ENCODE data around the gene ERGIC3.

The ERGIC3 gene

DNA sequence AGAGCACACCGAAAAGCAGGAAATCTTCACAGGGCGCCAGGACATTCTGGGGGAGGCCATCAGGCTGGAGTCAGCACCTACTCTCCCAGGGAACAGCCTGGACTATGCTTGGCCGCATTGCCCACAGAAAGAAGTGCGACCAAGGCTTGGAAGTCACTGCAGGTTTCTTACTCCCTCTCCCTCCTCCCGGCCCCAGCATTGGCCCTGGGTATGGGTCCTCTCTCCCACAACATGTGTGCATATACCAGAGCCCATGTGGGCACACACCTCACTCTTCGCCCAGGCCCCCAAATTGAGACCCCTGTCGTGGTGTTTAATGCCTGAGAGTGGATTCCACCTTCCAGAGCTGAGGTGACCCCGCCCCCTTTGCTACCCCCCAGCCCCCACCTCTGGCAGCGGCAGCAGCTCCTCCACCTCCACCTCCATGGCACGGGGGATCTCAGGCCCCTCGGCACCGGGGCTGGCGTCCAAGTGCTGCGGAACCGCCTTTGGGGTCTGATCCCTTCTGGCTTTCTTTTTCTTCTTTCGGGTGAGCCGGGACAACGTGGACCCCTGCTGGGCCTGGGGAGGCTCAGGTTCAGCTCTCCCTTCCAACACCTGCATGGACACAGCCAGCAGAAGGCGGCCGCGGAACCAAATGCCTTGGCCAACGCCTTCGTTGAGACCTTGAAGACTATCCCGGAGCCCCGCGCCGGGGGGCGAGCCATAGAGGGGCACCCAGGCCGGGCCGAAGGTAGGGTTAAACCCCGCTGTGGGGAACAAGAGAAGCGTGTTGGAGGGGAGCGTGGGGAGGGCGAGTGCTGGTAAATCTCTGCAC, 58.5 kb downstream of the ERGIC3 start:
- Mint-ChIP-seq H3K9me3 (no peaks in the 10 kb centered on the region), H3K4me1 (peaks cover 14% of the 10 kb centered on the region), H3K27me3 (ENCODE audit: low read depth, poor library complexity) (peaks cover 86% of the 10 kb centered on the region), H3K27ac (no peak overlapping the region), H3K4me3 (peak overlapping the region; percentile 81), H3K36me3 (ENCODE audit: low read depth) (peaks cover 8% of the 10 kb centered on the region)
- peak; percentile 31 for DNase-seq
- no peak for TF ChIP-seq CTCF (IDR thresholded peaks at IDR 0.05)

GRCh38 chr20:35600993-35601973, 59.4 kb downstream of the ERGIC3 start:
- Mint-ChIP-seq H3K36me3 (ENCODE audit: low read depth) (peaks cover 8% of the 10 kb centered on the region), H3K9me3 (no peaks in the 10 kb centered on the region), H3K27me3 (ENCODE audit: low read depth, poor library complexity) (peaks cover 89% of the 10 kb centered on the region), H3K27ac (no peak overlapping the region), H3K4me1 (peaks cover 14% of the 10 kb centered on the region), H3K4me3 (peak overlapping the region; percentile 81)
- peak; percentile 14 for TF ChIP-seq CTCF (IDR thresholded peaks at IDR 0.05)
- DNase-seq = peak; percentile 80

DNA sequence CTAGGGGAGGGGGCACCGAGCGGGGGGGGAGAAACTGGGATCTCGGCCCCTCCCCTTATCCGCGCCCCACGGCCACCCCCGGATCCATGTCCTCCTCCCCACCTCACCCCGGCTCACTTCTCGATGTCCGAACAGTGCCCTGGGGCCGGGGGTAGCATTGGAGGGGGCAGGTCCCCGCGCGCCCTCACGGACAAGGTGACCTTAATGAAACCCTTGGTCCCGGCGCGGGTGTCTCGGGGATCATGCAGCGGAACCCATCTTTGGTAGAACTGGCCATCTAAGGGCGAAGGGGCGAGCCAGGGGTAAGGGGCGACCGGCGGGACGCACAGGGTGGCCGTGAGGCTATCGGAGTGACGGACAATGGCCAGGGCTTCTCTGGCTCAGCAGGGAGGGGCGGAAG, 60.1 kb downstream of the ERGIC3 start:
- no peaks in the 10 kb centered on the region for H3K9me3 Mint-ChIP-seq
- peaks cover 8% of the 10 kb centered on the region for H3K36me3 Mint-ChIP-seq (ENCODE audit: low read depth)
- H3K27me3 Mint-ChIP-seq (ENCODE audit: low read depth, poor library complexity) = peaks cover 82% of the 10 kb centered on the region
- no peak overlapping the region for H3K4me3 Mint-ChIP-seq
- TF ChIP-seq CTCF (IDR thresholded peaks at IDR 0.05) = no peak
- H3K27ac Mint-ChIP-seq = no peak overlapping the region
- no peak for DNase-seq
- H3K4me1 Mint-ChIP-seq = peaks cover 14% of the 10 kb centered on the region

GRCh38 chr20:35602851-35603495, 61.1 kb downstream of the ERGIC3 start:
- H3K36me3 Mint-ChIP-seq (ENCODE audit: low read depth) = peaks cover 8% of the 10 kb centered on the region
- DNase-seq = no peak
- no peak overlapping the region for H3K27ac Mint-ChIP-seq
- peaks cover 6% of the 10 kb centered on the region for H3K4me1 Mint-ChIP-seq
- peak overlapping the region; percentile 58 for H3K4me3 Mint-ChIP-seq
- no peak for TF ChIP-seq CTCF (IDR thresholded peaks at IDR 0.05)
- peaks cover 72% of the 10 kb centered on the region for H3K27me3 Mint-ChIP-seq (ENCODE audit: low read depth, poor library complexity)
- H3K9me3 Mint-ChIP-seq = no peaks in the 10 kb centered on the region

GRCh38 chr20:35603695-35604448, 62.0 kb downstream of the ERGIC3 start:
- H3K27ac Mint-ChIP-seq = no peak overlapping the region

More at GRCh38 chr20:35603695-35604448, 62.0 kb downstream of the ERGIC3 start:
- DNase-seq = no peak
- peaks cover 6% of the 10 kb centered on the region for H3K4me1 Mint-ChIP-seq
- peaks cover 63% of the 10 kb centered on the region for H3K27me3 Mint-ChIP-seq (ENCODE audit: low read depth, poor library complexity)
- no peak for TF ChIP-seq CTCF (IDR thresholded peaks at IDR 0.05)
- peaks cover 8% of the 10 kb centered on the region for H3K36me3 Mint-ChIP-seq (ENCODE audit: low read depth)
- H3K9me3 Mint-ChIP-seq = no peaks in the 10 kb centered on the region
- no peak overlapping the region for H3K4me3 Mint-ChIP-seq
